Uterus (tissue), 2 donors: ENCODE data around the gene ACTR6.

Experiments
- CTCF ChIP-seq, 4 experiments: fragments of 200-600 bp in 2 of 4; fragments of 450-650 bp in 2 of 4; sonication (generic) in 2 of 4; IDR thresholded peaks; one replicate each; pipeline ENCODE4 v1.5.1; 2016 to 2019; ENCODE audit warnings: antibody characterized with exemption in 4 of 4, mild to moderate bottlenecking in 2 of 4, moderate library complexity in 1 of 4
- POLR2A ChIP-seq, 2 donors: fragments of 450-650 bp; IDR thresholded peaks; one replicate each; pipeline ENCODE4 v1.6.1; 2016; ENCODE audit warnings: antibody characterized with exemption in 2 of 2, mild to moderate bottlenecking in 1 of 2, moderate library complexity in 1 of 2

- TF ChIP-seq CTCF (IDR thresholded peaks at IDR 0.05) (no peak), POLR2A (IDR thresholded peaks at IDR 0.05) (no peak)
Measured at GRCh38 chr12:100158535-100158934, 42.1 kb upstream of the ACTR6 start.
